Measurements from ENCODE around the gene TMEM26.

Gene TMEM26

DNA sequence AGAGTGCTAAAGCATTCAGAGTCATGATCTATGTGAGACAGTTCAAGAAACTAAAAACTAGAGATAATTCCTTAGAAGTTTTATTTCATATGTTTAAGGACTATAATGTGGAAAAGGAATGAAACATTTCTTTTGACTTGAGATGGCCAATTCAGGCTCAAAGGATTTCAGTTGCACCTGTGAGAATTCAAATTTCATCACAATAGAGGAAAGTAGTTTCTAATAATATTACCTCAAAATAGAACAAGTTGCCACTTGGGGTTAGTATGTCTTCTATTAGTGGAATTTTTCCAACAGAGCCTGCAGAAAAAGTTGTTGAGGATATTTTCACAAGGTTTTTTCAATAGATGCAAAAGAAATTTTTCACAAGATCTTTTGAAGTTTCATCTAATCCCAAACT, 37.4 kb downstream of the TMEM26 start:
- H3K27ac ChIP-seq: no peak overlapping the region
- H3K27me3 ChIP-seq (ENCODE audit: insufficient read depth, low read depth, severe bottlenecking): no peaks in the 10 kb centered on the region
- no peak overlapping the region for H3K4me3 ChIP-seq (ENCODE audit: low read depth, low read length)
- no peaks in the 10 kb centered on the region for H3K36me3 ChIP-seq
- H3K9me3 ChIP-seq (ENCODE audit: severe bottlenecking): no peaks in the 10 kb centered on the region
- no peak for DNase-seq
- TF ChIP-seq, protein P1, sequence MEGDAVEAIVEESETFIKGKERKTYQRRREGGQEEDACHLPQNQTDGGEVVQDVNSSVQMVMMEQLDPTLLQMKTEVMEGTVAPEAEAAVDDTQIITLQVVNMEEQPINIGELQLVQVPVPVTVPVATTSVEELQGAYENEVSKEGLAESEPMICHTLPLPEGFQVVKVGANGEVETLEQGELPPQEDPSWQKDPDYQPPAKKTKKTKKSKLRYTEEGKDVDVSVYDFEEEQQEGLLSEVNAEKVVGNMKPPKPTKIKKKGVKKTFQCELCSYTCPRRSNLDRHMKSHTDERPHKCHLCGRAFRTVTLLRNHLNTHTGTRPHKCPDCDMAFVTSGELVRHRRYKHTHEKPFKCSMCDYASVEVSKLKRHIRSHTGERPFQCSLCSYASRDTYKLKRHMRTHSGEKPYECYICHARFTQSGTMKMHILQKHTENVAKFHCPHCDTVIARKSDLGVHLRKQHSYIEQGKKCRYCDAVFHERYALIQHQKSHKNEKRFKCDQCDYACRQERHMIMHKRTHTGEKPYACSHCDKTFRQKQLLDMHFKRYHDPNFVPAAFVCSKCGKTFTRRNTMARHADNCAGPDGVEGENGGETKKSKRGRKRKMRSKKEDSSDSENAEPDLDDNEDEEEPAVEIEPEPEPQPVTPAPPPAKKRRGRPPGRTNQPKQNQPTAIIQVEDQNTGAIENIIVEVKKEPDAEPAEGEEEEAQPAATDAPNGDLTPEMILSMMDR (IDR thresholded peaks at IDR 0.05; ENCODE audit: low read depth, low read length): no peak

DNA sequence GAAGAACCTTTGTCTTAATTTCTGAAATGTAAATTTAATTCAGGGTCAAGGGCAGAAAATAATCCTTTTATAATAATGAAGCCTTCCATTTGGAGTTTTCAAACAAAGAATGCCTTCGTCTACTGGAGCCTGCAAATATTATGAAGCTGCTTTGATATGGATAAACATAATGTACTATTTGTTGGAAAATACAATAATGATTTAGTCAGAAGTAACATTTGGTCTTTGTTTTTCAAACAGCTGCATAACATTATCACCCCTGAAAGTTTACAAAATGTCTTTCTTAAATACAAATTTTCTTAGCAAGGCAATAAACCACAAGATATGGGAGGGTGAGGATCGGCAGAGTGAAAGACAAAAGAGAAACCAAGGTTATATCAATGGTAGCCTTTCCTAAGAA, 41.5 kb downstream of the TMEM26 start:
- TF ChIP-seq, protein P1 (IDR thresholded peaks at IDR 0.05; ENCODE audit: low read depth, low read length): no peak
- DNase-seq: no peak
- Histone ChIP-seq H3K27me3 (ENCODE audit: insufficient read depth, low read depth, severe bottlenecking) (no peaks in the 10 kb centered on the region), H3K9me3 (ENCODE audit: severe bottlenecking) (no peaks in the 10 kb centered on the region), H3K36me3 (no peaks in the 10 kb centered on the region), H3K4me3 (ENCODE audit: low read depth, low read length) (no peak overlapping the region), H3K27ac (no peak overlapping the region)

DNA sequence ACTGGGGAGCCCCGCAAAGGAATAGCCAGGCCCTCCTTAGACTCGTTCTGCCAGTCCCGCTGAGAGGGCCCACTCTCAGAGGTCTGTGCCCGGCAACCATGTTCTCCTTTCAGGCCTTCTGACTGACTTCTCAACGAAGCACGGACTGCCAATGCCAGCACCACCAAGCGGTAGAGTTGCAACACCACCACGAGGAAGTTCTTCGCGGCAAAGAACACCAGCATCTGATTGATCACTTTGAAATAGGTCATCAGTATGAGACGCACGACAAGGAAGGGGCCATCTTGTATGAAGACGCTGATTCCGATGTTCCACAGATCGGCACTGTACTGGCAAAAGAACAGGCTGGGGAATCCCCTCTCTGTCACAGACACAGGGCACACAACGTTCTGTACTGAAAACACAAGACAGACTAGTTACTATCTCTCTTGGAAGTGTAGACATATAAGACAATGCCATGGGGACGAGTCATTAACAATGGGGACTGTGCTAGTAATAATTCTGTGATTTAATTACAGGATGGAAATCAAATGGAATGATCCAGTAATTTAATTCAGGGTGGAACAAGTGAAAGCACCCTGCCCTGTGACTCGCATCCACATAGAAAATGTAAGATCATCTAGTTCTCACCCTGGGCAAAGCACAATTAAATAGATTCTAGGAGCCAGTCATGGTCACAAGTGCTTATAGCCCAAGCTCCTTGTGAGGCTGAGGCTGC, 42.7 kb downstream of the TMEM26 start:
- Histone ChIP-seq H3K4me3 (ENCODE audit: low read depth, low read length) (no peak overlapping the region), H3K27me3 (ENCODE audit: insufficient read depth, low read depth, severe bottlenecking) (no peaks in the 10 kb centered on the region), H3K36me3 (no peaks in the 10 kb centered on the region), H3K27ac (no peak overlapping the region), H3K9me3 (ENCODE audit: severe bottlenecking) (no peaks in the 10 kb centered on the region)
- DNase-seq: no peak
- TF ChIP-seq, protein P1 (IDR thresholded peaks at IDR 0.05; ENCODE audit: low read depth, low read length): no peak

GRCh38 chr10:61409157-61409556, 44.0 kb downstream of the TMEM26 start:
- H3K27me3 ChIP-seq (ENCODE audit: insufficient read depth, low read depth, severe bottlenecking): no peaks in the 10 kb centered on the region
- no peaks in the 10 kb centered on the region for H3K9me3 ChIP-seq (ENCODE audit: severe bottlenecking)
- H3K27ac ChIP-seq: no peak overlapping the region
- DNase-seq: no peak
- H3K36me3 ChIP-seq: no peaks in the 10 kb centered on the region
- no peak overlapping the region for H3K4me3 ChIP-seq (ENCODE audit: low read depth, low read length)
- TF ChIP-seq, protein P1 (IDR thresholded peaks at IDR 0.05; ENCODE audit: low read depth, low read length): no peak

- Histone ChIP-seq H3K27ac (no peak overlapping the region), H3K9me3 (ENCODE audit: severe bottlenecking) (no peaks in the 10 kb centered on the region), H3K27me3 (ENCODE audit: insufficient read depth, low read depth, severe bottlenecking) (no peaks in the 10 kb centered on the region), H3K36me3 (no peaks in the 10 kb centered on the region), H3K4me3 (ENCODE audit: low read depth, low read length) (no peak overlapping the region)
- TF ChIP-seq, protein P1 (IDR thresholded peaks at IDR 0.05; ENCODE audit: low read depth, low read length): no peak
- DNase-seq: no peak
These were observed 45.1 kb downstream of the TMEM26 start for GRCh38 chr10:61408105-61408504.

DNA sequence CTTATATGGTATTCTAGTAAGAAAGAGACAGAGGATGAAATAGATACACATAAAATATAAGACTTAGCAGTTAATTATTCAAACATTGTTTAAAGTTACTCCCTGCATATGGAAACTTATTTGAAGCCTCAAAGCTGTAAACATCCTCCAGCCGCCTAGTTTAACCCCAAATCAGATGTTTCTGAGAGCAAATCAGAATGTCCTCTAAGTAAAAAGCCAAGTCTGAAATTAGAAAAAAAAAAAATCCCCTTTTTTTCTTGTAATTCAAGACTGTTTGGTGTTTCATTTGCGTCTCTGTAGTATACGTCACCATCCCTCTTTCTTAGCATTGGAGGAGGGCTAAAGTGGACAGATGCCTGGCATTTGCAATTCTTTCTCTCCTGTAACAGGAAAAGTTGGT, 46.4 kb downstream of the TMEM26 start:
- Histone ChIP-seq H3K4me3 (ENCODE audit: low read depth, low read length) (no peak overlapping the region), H3K36me3 (no peaks in the 10 kb centered on the region), H3K9me3 (ENCODE audit: severe bottlenecking) (no peaks in the 10 kb centered on the region), H3K27ac (no peak overlapping the region), H3K27me3 (ENCODE audit: insufficient read depth, low read depth, severe bottlenecking) (no peaks in the 10 kb centered on the region)
- TF ChIP-seq, protein P1 (IDR thresholded peaks at IDR 0.05; ENCODE audit: low read depth, low read length): no peak
- no peak for DNase-seq
